Tibial nerve (tissue), 4 donors: ENCODE results near the gene CRTC1.

ENCODE experiments used
- EP300 ChIP-seq, 2 donors: sonication (generic); formaldehyde crosslinking; IDR thresholded peaks; one replicate each; pipeline ENCODE4 v1.6.1; 2017; ENCODE audit warnings: antibody characterized with exemption in 2 of 2, mild to moderate bottlenecking in 1 of 2
- POLR2A ChIP-seq, 2 donors: fragments of 450-650 bp; IDR thresholded peaks; one replicate each; pipeline ENCODE4 v1.6.1; 2017; ENCODE audit warnings: antibody characterized with exemption in 2 of 2, mild to moderate bottlenecking in 2 of 2, moderate library complexity in 2 of 2
- TF ChIP-seq, protein P1 (sequence below), 5 experiments: fragments of 200-600 bp in 3 of 5; fragments of 450-650 bp in 2 of 5; sonication (generic) in 3 of 5; IDR thresholded peaks; one replicate each; pipeline ENCODE4 v1.5.1; 2016 to 2019; ENCODE audit warnings: antibody characterized with exemption in 5 of 5, mild to moderate bottlenecking in 3 of 5, moderate library complexity in 2 of 5

DNA sequence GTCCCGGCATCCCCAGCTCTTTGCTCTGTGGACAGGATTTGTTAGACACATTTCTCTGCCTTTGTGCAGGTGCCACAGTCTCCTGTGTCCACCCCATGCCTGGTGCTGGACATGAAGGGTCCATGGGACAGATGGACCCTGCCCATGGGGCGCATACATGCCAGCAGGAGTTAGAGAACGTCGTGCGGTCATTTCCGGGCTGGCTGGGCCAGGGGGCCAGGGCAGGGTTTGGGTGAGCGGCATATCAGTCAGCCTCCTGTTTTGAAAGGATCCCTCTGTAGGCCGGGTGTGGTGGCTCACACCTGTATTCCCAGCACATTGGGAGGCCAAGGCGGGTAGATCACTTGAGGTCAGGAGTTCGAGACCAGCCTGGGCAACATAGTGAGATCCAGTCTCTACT lies 35.7 kb upstream of the CRTC1 start:
- TF ChIP-seq POLR2A (IDR thresholded peaks at IDR 0.05) = no peak
- TF ChIP-seq, protein P1, sequence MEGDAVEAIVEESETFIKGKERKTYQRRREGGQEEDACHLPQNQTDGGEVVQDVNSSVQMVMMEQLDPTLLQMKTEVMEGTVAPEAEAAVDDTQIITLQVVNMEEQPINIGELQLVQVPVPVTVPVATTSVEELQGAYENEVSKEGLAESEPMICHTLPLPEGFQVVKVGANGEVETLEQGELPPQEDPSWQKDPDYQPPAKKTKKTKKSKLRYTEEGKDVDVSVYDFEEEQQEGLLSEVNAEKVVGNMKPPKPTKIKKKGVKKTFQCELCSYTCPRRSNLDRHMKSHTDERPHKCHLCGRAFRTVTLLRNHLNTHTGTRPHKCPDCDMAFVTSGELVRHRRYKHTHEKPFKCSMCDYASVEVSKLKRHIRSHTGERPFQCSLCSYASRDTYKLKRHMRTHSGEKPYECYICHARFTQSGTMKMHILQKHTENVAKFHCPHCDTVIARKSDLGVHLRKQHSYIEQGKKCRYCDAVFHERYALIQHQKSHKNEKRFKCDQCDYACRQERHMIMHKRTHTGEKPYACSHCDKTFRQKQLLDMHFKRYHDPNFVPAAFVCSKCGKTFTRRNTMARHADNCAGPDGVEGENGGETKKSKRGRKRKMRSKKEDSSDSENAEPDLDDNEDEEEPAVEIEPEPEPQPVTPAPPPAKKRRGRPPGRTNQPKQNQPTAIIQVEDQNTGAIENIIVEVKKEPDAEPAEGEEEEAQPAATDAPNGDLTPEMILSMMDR (IDR thresholded peaks at IDR 0.05) = no peak
- TF ChIP-seq EP300 (IDR thresholded peaks at IDR 0.05) = no peak
